Activated CD4-positive, alpha-beta T cell treated with anti-CD3 and anti-CD28 coated beads, Interleukin-2, amount 50 U/mL, for 48 hours (primary cell): ENCODE data around the gene GTF2E1.
"Not testable (repeated sequence)": the region's sequence is repeated elsewhere in the genome, so short reads cannot be mapped to it uniquely, and the experiment has no call there.

Experiments used
- DNase-seq, 2 experiments: peaks; one replicate each; pipeline ENCODE4 v3.0.0-alpha.2; 2020

Gene GTF2E1

DNA sequence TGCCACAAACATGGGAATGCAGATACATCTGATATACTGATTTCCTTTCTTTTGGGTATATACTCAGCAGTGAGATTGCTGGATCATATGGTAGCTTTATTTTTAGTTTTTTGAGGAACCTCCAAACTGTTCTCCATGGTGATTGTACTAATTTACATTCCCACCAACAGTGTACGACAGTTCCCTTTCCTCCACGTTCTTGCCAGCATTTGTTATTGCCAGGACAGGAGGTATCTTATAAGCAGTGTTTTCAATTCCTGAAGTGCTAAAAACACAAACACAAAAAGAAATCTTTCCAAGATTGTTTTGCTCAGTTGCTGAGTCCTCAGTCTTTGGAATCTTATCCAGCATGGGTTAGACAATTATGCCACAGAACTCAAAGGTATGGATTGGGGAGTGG lies 13.5 kb downstream of the GTF2E1 start:
- no peak for DNase-seq

DNA sequence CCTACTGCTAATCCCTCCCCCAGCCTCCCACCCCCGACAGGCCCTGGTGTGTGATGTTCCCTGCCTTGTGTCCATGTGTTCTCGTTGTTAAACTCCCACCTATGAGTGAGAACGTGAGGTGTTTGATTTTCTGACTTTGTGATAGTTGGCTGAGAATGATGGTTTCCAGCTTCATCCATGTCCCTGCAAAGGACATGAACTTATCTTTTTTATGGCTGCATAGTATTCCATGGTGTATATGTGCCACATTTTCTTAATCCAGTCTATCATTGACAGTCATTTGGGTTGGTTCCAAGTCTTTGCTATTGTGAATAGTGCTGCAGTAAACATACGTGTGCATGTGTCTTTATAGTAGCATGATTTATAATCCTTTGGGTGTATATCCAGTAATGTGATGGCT lies 16.0 kb downstream of the GTF2E1 start:
- DNase-seq: not testable (repeated sequence)

DNA sequence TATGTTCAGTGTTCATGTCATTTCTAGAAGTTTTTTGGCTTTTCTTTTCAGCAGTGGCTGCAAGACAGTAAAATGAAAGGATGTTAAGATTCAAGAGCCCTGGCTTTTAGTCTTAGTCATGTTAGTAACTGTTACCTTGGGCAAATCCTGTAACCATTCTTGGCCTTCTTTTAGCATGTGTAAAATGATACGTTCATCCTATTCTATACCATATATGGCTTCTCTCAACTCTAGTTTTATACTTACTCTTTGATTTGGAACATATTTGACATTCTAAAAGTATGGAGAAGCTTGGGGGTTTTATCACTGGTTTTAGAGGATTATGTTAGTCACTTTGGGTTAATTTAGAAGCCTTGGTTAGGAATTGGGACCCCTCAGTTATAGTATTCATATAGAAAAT lies 20.1 kb downstream of the GTF2E1 start:
- no peak for DNase-seq

DNA sequence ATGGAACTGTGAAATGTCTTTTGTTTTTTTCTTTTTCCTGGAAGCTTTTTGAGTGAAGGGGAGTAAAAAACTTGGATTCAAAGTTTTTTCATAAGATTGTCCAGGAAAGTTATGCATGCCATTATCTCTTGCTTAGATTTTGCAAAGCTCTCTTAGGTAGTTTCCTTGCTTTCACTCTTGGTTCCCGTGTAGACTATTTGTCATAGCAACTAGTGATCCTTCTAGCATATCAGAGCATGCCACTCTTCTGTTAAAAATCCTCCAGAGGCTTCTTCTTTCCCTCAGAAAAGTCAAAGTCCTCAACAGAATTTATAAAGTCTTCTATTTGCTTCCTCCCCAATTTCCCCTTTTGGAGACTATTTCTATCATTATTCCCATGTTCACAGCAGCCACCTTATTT lies 21.1 kb downstream of the GTF2E1 start:
- DNase-seq: no peak

DNA sequence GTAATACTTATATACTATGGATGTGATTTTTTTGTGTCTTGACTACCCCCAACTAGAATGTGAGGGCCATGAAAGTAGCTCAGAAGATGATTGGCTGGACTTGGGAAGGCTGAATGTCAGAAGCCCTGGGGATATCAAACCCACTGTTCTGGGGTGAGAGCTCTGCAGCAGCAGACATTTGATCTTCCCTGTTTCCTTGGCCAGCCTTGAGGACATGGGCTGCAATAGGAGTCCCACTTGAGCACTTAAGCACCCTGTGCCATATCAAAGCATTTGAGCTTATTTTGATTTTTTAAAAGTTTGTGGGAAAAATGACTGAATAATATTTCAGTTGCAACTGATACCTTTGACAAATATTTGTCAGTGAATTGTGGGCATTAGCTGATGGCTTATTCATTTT lies 21.7 kb downstream of the GTF2E1 start:
- DNase-seq: no peak

DNA sequence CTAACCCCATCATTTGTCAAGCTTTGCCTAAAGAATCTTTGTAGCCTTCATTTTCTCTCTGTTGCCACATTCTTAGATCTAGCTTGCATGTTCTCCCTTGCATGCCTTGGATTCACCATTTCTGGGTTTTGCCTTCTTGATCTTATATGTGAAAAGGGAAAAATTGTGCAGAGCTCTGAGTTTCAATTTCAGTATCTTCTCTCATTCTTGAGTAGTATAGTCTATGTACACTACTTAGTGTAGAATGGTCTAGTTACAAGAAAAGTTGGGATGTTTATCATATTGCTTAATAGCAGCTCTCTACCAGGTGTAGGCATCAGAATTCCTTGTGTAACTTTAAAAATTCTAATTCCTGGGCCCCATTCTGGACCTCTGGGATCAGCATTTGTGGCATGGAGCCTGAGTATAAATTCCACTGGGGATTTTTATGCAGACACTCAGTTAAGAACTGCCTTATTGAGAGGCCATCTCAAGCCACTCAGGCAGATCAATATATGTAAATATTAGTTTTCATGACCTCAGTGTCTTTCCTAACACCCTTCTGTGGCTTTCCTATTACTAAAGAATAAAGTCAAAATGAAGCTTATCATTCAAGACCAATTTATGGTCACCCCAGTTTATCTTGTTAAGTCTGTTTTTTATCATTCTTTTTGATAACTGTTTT lies 23.4 kb downstream of the GTF2E1 start:
- no peak for DNase-seq

DNA sequence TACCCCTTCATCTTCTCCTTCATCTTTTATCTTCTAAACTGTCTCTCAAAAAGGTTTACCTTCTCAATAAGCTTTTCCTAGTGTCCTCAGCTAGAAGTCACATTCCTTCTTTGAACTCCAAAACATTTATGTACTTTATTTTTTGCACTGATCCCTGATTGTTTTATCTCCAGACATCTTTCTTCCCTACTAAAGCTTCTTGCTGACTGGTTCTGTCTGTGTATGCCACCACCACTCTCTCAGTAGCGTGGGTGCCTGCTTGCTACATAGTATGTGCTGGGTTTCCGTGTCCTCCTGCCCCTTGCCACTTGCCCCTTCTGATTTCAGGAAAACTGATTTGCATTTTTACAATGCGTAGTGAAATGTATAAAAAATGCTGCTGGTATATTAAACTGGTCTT lies 24.0 kb downstream of the GTF2E1 start:
- DNase-seq: no peak

DNA sequence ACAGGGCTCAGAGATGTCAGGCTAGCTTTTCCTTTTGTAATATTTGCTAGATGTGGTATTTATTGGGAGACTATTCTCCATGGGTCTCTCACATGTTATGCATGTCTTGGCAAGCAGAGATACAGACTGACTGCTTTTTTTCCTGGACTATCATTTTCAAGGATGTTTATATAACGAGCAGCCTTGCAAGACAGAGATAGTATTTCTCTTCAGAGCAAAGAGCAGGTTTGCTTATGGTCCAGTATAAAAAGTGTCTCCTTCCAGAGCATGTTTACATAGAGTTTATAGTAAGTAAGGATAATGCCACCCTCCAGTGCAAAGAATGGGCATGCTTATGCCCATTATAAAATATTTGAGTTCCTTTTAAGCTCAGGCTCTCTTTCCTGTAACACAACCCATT lies 24.6 kb downstream of the GTF2E1 start:
- no peak for DNase-seq

DNA sequence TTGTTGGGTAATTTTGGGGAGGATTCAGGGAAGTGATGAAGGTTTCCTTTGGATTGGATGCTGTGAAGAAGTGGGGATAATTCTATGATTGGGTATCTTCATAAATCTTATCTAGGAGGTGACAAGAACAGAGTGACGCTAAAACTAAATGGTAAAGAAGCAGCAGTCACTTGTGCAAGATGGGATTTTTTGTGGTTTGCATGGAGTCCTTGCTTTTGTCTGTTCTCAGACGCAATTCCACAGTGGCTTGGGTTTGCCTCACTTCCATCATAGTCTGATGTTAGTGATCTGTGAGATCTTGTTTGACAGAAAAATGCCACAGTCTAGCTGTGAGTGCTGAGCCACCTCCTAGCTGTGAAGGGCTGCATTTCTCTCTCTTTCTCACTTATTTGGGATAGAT lies 26.9 kb downstream of the GTF2E1 start:
- no peak for DNase-seq

DNA sequence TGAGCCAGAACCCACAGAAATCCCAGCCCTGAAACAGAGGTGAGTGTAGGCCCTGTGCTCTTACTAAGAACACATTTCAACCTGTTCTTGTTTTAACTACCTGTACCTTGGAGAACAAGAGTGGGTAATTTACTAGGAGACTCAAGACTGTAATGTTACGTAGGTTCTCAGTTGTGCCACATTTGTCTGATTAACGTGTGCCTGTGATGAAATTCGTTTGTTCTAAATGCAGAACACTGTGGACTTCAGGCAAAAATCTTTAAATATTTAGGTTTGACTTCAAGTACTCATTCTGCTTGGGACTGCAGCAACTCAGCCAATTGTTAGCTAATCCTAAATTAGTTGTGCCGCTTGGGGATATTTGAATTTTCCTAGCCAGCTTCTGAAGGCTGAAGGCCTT lies 28.3 kb downstream of the GTF2E1 start:
- DNase-seq: no peak

DNA sequence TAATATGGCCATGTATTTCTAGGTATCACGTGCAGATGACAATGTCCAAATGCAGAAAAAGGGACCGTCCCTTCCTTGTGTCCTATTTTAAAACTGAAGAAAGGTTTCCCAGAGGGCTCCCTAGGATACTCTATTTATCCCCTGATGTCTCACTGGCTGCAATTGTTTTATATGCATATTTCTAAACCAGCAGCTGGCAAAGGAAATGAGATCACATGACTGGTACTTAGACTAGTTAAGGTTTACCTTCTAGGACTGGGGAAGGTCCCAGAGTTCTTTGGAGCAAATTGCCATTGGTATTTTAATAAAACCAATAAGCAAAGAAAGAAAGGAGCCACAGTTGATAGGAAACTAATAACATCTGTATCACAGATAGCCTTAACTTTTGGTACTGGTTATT lies 29.5 kb downstream of the GTF2E1 start:
- no peak for DNase-seq

DNA sequence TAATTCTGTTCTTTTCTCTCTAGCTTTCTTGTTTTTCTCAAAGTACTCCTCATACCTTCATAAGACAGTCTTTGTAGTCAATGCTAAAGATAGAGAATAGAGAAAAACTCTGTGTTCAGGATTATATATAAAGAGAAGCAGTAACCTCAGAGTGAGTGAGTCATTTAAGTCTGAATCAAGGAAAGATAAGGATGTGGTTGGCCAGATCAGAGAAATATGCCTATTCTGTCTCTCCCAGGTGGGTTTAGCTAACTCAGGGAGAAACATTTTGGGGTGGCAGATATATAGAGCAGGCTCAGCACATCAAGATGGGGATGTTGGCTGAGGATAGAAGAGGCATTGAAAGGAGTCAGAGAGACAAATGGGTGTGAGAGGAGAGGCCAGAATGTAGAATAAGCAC lies 31.4 kb downstream of the GTF2E1 start:
- no peak for DNase-seq

DNA sequence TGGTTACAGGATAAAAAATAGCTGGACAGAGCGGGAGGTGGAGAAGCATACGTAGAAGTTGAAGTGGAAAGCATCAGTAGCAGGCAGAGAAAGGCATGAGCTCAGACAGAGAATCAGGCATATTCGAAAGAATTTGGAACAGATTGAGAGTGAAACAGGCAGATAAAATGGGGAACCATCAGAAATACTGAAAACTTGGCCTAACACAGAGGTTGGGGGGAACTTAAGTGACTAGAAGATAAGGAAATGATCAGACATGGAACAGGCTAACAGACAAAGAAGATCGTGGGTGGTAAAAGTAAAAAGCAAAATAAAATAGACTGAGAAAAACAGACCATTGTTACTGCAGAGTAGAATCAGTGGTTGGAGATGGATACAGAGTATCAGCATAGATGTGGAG lies 32.9 kb downstream of the GTF2E1 start:
- no peak for DNase-seq

DNA sequence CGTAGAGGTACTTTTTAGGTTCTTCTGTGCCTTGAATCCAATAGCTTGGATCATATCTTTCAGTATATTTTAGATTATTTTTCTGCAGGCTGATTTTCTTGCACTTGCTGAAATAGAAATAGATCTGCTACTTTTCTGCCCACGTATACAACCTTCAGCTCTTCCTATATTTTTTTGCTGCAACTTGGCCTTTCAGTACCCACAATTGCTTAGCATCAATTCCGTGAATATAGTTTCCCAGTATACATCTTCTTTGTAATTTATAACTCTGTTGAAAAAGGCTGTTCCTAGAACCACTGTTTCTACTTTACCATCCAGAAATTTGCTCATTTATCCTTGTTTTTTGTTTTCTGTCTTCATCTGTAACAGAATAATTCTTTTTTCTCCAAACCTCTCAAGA lies 36.2 kb downstream of the GTF2E1 start:
- DNase-seq: no peak

DNA sequence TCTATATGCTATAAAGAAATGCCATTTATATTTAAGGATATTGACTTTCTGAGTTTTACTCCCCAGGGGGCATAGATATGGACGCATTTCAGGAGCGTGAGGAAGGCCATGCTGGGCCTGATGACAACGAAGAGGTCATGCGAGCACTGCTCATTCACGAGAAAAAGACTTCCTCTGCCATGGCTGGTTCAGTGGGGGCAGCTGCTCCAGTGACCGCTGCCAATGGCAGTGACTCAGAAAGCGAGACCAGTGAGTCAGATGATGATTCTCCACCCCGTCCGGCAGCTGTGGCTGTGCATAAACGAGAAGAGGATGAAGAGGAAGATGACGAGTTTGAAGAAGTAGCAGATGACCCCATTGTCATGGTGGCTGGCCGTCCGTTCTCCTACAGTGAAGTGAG lies 38.4 kb downstream of the GTF2E1 start:
- no peak for DNase-seq

DNA sequence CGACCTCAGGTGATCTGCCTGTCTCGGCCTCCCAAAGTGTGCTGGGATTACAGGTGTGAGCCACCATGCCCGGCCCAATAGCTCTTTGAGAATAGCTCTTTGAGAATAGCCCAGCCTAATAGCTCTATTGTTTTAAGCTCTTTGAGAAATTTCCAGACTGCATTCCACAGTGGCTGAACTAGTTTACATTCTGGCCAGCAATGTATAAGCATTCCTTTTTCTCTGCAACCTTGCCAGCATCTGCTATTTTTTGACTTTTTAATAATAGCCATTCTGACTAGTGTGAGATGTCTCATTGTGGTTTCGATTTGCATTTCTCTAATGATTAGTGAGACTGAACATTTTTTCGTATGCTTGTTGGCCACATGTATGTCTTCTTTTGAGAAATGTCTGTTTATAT lies 43.3 kb downstream of the GTF2E1 start:
- DNase-seq: not testable (repeated sequence)

DNA sequence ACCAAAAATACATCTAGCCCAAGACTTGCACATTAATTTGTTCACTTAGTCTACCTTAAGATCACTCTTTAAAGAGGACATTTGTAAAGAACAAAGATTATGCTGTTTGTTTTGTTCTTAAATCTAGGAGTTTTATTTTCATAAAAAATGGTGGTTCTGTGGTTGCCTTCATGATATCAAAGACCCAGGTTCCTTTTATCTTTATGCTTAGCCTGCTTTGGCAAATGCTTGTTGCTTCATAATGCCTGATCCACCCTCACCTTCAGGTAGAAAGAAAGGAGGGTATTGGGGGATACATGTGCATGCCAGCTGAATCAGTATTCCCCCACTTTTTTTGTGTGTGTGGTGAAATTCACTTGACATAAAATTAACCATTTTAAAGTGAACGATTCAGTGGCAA lies 48.5 kb downstream of the GTF2E1 start:
- no peak for DNase-seq

DNA sequence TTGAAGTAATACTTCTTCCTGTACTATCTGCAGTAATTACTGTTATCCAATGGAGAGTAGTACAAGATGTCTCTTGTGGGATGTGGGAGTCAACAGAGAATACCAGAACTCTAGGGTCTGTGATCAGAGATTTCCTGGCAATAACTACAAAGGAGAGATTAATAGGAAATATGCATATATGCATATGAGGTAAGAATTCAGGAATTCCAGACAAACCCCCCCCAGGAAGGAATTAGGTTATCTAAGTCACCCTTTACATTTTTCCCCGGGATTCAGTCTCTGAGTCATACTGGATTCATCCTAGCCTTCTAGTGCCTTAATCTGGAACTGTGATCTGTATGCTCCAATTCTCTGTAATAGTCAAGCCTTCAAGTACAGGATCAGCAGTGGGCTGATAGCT lies 49.4 kb downstream of the GTF2E1 start:
- DNase-seq: no peak

DNA sequence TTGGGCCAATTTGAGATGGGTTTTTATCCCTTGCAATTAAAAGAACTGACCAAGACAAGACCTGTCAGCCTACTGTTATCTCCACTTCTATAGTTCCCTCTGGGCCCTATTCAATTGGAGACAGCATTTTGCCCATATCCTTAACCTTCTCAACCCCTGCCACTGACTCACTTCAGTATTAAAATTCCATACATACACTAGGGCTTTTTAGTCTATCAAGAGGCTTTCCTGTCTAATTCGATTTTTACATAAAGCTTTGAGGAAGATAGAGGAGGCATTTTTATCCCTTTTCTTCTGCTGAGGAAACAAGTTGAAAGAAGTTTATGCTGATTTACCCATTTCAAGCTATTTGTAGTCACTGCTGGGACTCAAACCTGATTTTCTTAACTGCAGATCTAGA lies 51.1 kb downstream of the GTF2E1 start:
- DNase-seq: no peak

DNA sequence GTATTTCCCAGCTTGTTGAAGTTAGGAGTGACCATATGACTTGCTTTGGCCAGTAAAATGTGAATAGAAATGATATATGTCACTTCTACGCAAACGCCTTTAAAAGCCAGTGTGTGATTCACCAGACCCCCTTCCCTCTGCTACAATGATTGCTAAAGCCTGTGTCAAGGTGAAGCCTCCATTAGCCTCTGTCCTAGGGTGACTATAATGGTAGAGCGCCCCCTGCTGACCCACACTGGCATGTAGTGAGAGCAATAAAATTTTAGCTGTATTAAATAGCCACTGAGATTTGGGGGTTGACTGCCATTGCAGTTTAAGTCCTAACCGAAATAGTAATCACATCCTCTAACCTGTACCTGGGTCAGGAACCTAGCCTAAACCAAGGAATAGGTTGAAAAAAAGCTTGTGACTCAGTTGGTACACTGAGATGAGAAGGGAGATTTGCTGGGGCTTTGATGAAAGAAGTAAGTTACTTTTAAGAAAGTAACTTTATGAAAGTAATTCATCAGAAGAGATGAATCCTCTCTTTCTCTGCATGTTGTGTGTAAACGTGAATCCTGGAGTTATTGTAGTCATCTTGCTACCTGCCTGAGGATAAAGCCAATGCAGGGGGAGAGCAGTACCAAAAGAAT lies 52.6 kb downstream of the GTF2E1 start:
- peak; percentile 89 to 91 for DNase-seq

DNA sequence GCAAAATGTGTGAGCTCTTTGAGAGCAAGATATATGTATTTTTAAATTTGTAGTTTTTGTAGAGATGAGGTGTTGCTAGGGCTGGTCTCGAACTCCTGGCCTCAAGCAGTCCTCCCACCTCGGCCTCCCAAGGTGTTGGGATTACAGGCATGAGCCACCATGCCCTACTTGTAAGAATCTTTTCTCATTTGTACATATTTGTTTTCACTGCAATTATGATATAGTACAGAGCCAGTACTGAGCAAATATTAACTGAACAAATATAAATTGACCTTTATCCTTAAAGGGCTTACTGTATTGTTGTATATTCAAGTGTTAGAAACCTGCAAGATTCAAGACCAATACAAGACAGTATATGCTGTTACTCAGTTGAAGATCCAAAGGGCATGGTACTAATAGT lies 53.4 kb downstream of the GTF2E1 start:
- DNase-seq: no peak

DNA sequence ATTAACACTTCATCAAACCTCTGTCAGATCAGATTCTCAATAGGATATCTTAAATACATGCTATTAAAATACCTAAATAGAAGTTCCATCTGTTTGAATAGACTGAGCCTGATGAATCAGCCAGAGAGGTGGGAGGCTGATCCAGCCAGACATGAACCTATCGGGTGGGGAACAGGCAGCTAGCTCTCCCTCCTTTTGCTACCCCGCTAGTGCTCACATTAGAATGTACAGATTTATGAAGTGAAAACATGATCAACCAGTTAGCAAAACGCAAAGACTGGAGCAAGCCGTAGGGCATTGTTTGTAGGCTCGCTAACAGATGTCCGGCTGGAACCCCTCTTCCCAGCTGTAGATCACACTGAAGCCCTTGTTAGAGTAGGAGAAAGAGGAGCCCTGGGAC lies 54.4 kb downstream of the GTF2E1 start:
- no peak for DNase-seq

DNA sequence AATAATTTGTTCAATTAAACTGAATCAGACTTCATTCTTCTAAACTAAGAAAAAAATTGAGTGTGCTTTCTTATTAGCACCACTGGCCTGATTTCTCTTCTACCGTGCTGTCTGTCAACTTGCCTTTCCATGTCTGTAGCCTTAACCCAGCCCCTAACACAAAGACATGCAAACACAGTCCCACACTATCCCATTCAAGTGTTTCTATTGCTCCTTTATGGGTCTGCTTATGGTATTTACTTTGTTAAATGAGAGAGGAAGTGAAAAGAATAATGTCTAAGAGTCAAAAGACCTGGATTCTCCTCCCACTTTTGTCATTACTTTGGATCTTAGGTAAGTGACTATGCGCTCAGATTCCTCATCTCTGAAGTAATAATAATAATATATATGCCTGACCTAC lies 55.3 kb downstream of the GTF2E1 start:
- DNase-seq: no peak

DNA sequence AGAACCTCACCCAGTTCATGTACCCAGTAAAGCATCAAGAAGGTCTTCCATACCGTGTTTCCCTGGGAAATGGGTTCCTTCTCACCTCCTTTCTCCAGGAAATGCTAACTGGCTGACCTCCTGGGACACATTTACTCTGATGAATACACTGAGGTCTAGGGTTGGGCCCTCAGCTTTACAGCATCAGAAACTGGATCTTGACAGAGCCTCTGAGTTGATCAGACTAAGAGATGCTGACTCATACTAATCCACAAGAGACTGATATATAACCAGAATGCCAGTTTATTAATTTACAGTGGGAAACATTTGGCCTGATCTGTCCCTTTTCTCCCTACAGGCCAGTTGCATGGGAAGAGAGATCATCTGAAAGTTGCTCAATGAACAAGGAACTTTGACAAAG lies 55.8 kb downstream of the GTF2E1 start:
- DNase-seq: no peak

DNA sequence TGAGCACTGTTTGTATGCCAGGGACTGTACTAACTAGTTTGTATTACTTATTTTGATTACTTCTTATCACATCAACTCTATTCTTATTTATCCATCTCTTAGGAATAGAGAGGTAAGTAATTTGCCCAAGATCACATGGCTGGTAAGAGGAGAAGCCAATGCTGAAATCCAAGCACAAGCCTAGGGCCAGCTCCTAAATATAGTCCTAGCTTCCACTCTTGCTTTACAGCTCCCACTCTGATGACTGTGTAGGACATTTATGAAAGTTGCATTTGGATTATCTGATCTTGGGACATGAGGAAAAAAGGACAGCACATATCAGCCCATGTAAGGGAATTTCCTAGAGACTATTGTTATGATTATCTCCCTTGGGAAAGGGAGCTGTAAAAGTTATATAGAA lies 58.1 kb downstream of the GTF2E1 start:
- no peak for DNase-seq
